NCI-H510A (cell line): Measurements from ENCODE around the gene ACSF2.

Experiments used
- DNase-seq: peaks from one replicate; lab custom pipeline; 2025; lab: John Stamatoyannopoulos, UW

Gene ACSF2

GRCh38 chr17:50440172-50440837 lies 14.3 kb downstream of the ACSF2 start:
- peak; percentile 77 for DNase-seq

- DNase-seq, result no peak
Observed at GRCh38 chr17:50440838-50441829, 15.1 kb downstream of the ACSF2 start.

GRCh38 chr17:50443505-50443974 lies 17.5 kb downstream of the ACSF2 start:
- DNase-seq, result no peak

- DNase-seq, result no peak
Observed at GRCh38 chr17:50444841-50445715, 19.1 kb downstream of the ACSF2 start.

GRCh38 chr17:50445730-50446325 lies 19.8 kb downstream of the ACSF2 start:
- no peak for DNase-seq

- DNase-seq, result peak; percentile 92
Observed at GRCh38 chr17:50447870-50448595, 22.0 kb downstream of the ACSF2 start.

GRCh38 chr17:50448643-50449042 lies 22.6 kb downstream of the ACSF2 start:
- DNase-seq, result no peak

GRCh38 chr17:50451943-50452629 lies 26.1 kb downstream of the ACSF2 start:
- no peak for DNase-seq

GRCh38 chr17:50452630-50453300 lies 26.7 kb downstream of the ACSF2 start:
- DNase-seq, result no peak

- no peak for DNase-seq
Observed at GRCh38 chr17:50453901-50454300, 27.9 kb downstream of the ACSF2 start.

GRCh38 chr17:50457621-50458020 lies 31.6 kb downstream of the ACSF2 start:
- DNase-seq, result no peak

GRCh38 chr17:50458270-50458669 lies 32.3 kb downstream of the ACSF2 start:
- DNase-seq, result no peak

- DNase-seq, result peak; percentile 92
Observed at GRCh38 chr17:50458701-50459676, 33.0 kb downstream of the ACSF2 start.

GRCh38 chr17:50459756-50460155 lies 33.7 kb downstream of the ACSF2 start:
- DNase-seq, result no peak

GRCh38 chr17:50460831-50461526 lies 35.0 kb downstream of the ACSF2 start:
- DNase-seq, result no peak

- DNase-seq, result no peak
Observed at GRCh38 chr17:50461550-50462132, 35.6 kb downstream of the ACSF2 start.

- peak; percentile 51 for DNase-seq
Observed at GRCh38 chr17:50462446-50462845, 36.4 kb downstream of the ACSF2 start.
